ENCODE data around the gene RNF32.
A peak's percentile ranks its signal among the peaks of the same experiment; 100 is the strongest.
"Not testable (repeated sequence)": the region's sequence is repeated elsewhere in the genome, so short reads cannot be mapped to it uniquely, and the experiment has no call there.

The RNF32 gene

DNA sequence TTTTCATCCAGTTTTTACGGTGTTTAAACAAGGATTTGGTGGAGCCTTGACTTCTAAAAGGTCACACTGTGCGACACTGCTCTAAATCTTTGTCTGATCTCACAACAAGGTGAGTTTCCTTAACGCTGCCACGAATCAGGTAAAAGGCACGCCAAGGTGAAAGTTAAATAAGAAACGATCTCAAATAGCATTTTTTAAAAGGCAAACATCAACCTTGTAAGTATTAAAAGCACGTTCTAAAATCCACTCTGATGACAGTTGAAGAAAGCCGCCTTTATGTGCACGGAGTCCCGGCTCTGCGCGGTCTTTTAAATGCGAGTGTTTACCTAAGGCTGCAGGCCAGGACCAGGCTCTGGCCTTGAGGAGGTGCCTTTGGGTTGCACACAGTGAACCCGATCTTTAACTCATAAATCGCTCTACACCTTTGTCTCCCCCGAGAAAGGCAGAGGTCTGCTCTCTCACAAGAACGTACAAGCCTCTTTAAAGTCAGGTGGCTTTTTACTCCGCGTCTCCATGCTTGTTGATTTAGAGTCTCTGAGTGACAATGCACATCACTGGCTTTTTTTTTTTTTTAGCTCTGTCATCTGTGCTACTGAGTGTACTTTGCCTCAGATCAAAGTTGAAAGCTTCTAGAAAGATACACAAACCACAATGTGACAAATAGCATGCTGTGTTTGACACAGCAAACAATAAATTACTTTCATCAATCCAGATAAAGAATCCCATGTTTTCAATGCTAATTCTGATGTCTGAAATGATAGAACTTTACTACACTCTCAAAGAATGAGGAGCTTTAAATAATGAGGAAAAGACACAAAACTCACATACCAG lies 25.9 kb upstream of the RNF32 start:
- no peak for DNase-seq (ENCODE audit: low read depth)

- no peak for DNase-seq (ENCODE audit: low read depth)
Observed at GRCh38 chr7:156616269-156617202, 24.0 kb upstream of the RNF32 start.

DNA sequence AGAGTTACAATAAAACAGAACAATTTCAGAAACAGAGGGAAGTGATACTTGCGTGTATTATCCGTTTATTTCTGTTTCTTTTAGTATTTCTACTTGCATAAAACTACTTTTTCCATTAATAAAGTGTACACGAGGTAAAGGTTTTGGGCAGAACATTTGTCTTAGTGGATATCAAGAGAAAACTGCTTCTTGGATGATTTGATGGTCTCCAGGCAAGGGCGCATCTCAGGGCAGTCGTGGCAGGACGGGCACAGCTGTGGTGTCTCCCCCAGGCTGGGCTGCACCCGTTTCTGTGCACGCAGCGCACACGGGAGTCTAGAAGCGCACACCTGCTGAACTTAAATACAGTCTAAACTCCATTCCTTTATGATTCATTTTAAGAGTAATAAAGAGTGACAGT lies 23.4 kb upstream of the RNF32 start:
- no peak for DNase-seq (ENCODE audit: low read depth)

DNA sequence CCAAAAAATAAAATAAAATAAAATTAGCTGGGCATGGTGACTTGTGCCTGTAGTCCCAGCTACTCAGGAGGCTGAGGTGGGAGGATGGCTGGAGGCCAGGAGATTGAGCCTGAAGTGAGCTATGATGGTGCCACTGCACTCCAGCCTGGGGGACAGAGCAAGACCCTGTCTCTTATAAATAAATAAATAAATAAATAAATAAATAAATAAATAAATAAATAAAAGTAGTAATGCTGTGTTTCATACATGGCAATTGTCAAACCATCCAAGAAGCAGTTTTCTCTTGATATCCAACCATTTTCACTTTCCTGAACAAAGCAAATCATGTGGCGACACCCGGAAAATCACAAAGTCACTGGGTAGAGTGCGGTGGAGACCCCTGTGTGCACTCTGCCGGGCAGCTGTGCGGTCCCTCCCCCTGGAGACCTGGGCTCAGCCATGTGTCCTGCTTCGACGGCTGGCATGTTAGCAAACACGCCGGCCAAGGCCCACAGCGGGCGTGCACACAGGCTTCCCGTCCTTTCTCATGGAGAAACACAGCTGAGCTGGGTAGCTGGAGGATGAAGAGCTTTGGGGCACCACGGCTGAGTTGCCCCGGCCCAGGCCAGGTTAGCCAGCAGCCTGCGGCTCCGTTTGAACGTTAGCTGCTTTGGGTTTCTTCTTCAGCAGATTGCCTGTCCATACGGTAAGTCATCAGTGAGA lies 22.3 kb upstream of the RNF32 start:
- no peak for DNase-seq (ENCODE audit: low read depth)

- no peak for DNase-seq (ENCODE audit: low read depth)
Observed at GRCh38 chr7:156618780-156619367, 21.7 kb upstream of the RNF32 start.

DNA sequence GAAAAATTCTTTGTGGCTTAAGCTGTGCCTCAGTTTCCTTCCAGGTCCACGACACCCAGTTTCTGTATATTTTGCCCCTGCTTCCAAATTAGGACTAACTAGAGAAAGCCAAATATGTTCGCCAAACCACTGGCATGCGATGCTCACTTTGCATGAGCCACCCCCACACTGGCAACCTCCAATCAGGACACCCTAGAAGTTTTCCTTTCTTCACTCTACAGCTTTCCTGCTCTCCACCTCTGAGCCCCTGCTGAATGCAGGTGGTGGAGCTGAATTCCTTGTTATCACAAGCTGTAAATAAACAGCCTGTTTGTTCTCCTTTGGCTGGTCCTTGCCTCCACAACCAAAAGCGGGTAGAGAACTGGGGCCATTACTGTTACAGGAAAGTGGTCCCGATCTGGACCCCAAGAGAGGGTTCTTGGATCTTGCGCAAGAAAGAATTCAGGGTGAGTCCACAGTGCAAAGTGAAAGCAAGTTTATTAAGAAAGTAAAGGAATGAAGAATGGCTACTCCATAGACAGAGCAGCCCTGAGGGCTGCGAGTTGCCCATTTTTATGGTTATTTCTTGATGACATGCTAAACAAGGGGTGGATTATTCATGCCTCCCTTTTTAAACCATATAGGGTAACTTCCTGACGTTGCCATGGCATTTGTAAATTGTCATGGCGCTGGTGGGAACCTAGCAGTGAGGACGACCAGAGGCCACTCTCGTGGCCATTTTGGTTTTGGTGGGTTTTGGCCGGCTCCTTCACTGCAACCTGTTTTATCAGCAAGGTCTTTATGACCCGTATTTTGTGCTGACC lies 20.9 kb upstream of the RNF32 start:
- DNase-seq (ENCODE audit: low read depth), result not testable (repeated sequence)

DNA sequence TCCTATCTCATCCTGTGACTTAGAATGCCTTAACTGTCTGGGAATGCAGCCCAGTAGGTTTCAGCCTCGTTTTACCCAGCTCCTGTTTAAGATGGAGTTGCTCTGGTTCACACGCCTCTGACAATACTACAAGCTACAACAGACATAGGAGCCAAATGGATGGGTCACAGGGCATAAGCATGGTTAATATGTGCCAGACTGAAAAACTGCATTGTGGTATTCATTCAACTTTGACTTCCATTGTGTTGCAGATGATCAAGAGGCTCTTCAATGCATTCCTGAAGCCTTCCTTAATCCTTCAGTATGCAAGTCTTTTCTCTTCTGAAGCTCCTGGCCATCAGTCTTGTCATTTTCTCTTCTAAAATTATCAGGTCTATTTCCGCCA lies 20.3 kb upstream of the RNF32 start:
- DNase-seq (ENCODE audit: low read depth), result no peak

DNA sequence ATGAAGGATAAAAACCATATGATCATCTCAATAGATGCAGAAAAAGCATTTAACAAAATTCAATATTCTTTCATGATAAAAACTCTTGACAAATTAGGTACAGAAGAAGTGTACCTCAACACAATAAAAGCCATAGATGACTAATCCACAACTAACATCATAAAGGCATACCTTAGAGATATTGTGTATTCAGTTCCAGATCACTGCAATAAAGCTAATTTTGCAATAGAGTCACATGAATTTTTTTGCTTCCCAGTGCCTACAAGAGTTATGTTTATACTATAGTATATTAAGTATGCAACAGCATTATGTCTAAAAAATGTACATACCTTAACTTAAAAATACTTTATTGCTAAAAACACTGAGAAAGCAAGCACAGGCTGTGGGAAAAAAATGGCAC lies 18.9 kb upstream of the RNF32 start:
- no peak for DNase-seq (ENCODE audit: low read depth)

DNA sequence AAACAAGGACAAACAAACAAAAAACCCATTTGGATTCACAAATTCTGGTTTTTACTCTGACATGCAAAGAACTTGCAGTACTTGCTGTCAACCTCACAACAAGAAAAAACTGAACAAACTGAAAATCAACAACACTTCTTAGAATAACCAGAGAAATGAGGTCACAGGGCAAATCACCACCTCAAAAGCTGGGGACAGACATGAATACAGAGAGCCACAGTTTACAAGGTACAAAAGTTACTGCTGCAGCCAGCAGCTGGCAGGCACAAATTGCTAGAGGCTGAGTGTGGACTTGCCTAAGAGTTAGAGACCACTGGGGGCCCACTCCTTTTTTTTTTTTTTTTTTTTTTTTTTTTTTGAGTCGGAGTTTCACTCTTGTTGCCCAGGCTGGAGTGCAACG lies 15.0 kb upstream of the RNF32 start:
- DNase-seq (ENCODE audit: low read depth), result no peak

DNA sequence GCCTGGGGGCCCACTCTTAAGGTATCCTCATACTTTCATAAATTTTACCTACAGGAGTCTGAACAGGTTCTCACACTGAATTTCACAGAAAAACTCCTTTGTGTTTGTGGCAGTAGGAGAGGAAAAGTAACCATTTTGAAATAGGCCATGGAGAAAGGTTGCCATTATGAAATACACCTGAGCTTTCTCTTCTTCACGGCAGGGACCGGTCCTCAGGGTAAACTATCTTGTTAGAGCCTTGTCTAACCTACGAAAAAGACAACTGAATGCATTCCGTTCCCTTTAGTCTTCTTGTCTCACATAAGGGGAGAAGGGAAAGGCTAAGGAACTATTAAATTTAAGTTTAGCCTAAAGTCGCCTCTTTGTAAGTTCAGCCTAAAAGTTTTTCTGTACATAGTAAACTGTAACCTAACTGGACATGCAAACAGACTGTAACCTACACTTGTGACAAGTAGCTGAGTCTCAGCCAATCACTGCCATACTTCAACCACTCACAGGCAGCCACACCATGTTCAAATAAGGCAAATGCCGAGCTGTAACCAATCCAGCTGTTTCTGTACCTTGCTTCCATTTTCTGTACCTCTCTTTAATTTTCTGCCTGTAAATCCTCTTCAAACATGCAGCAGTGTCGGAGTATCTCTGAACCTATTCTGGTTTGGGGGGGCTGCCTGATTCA lies 14.2 kb upstream of the RNF32 start:
- DNase-seq (ENCODE audit: low read depth), result no peak

- no peak for DNase-seq (ENCODE audit: low read depth)
Observed at GRCh38 chr7:156628562-156628961, 12.0 kb upstream of the RNF32 start.

GRCh38 chr7:156629873-156630272 lies 10.7 kb upstream of the RNF32 start:
- DNase-seq (ENCODE audit: low read depth), result no peak

- no peak for DNase-seq (ENCODE audit: low read depth)
Observed at GRCh38 chr7:156634117-156634516, 6.5 kb upstream of the RNF32 start.

GRCh38 chr7:156635529-156636385 lies 4.8 kb upstream of the RNF32 start:
- DNase-seq (ENCODE audit: low read depth), result no peak

GRCh38 chr7:156637093-156637492 lies 3.5 kb upstream of the RNF32 start:
- not testable (repeated sequence) for DNase-seq (ENCODE audit: low read depth)

GRCh38 chr7:156638443-156639077 lies 2.0 kb upstream of the RNF32 start:
- no peak for DNase-seq (ENCODE audit: low read depth)

- no peak for DNase-seq (ENCODE audit: low read depth)
Observed at GRCh38 chr7:156639426-156640256, 933 bp upstream of the RNF32 start.

DNA sequence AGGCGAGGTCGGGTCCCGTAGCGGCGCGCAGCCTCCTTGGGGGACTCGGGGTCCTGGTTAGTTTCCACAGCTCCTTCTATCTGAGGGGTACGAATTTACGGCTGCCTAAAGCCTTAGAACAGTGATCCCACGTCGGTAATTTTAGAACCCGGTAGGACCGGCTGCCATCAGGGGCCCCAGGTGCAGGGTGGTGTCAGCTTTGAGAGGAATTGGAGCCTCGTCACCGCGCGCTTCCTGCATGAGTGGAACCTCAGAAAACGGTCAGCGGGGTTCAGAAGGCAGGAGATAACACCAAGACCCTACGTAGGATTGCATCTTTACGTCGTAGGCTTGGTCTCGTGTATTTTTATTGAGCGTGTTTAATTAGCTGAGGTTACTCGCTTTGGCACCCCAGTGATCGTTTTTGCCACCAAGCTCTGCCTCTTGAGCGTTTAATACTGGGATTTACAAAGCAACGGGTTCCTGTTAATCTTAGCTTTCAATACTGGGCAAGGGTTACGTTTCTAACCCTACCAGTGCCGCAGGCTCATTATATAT lies 443 bp downstream of the RNF32 start:
- peak; percentile 18 for DNase-seq (ENCODE audit: low read depth)

Measured in stimulated activated CD8-positive, alpha-beta memory T cell treated with anti-CD3 and anti-CD28 coated beads, Interleukin-4, amount 100 ng/mL, for 24 hours (primary cell).